IPS-18c (cell line): ENCODE measurements around the gene TNS2.
A peak's percentile ranks its signal among the peaks of the same experiment; 100 is the strongest.
"Not testable (repeated sequence)": the region's sequence is repeated elsewhere in the genome, so short reads cannot be mapped to it uniquely, and the experiment has no call there.

ENCODE experiments used
- H3K4me3 ChIP-seq: 2 replicates; pipeline ENCODE4 v1.7.0; 2013; ENCODE audit warnings: low read depth, mild to moderate bottlenecking, low read length, moderate library complexity; ENCODE audit not compliant: insufficient read depth
- H3K9me3 ChIP-seq: one replicate; pipeline ENCODE4 v1.6.1; 2013; ENCODE audit warnings: mild to moderate bottlenecking, low read length, moderate library complexity; ENCODE audit not compliant: control insufficient read depth, insufficient read depth

The TNS2 gene

GRCh38 chr12:53097564-53098353, 47.9 kb downstream of the TNS2 start, which contains the start of gene IGFBP6:
Gene IGFBP6, plus strand, starts transcription at chr12:53097667. Its CDS starts 51 bp downstream, at chr12:53097718.
- Histone ChIP-seq H3K4me3 (peak within 1 kb of the TSS; percentile 84), H3K9me3 (no peaks in the 10 kb centered on the region)

- Histone ChIP-seq H3K4me3 (peak overlapping the region; percentile 84), H3K9me3 (no peaks in the 10 kb centered on the region)
Measured at GRCh38 chr12:53098354-53098981, 48.6 kb downstream of the TNS2 start.

GRCh38 chr12:53099071-53099882, 49.4 kb downstream of the TNS2 start:
- peak overlapping the region; percentile 38 for H3K4me3 ChIP-seq
- H3K9me3 ChIP-seq, result no peaks in the 10 kb centered on the region

- no peaks in the 10 kb centered on the region for H3K9me3 ChIP-seq
- H3K4me3 ChIP-seq, result no peak overlapping the region
Measured at GRCh38 chr12:53100466-53101151, 50.7 kb downstream of the TNS2 start.

GRCh38 chr12:53101266-53101665, 51.4 kb downstream of the TNS2 start:
- no peaks in the 10 kb centered on the region for H3K9me3 ChIP-seq
- H3K4me3 ChIP-seq, result no peak overlapping the region

GRCh38 chr12:53101931-53102781, 52.3 kb downstream of the TNS2 start:
- no peaks in the 10 kb centered on the region for H3K9me3 ChIP-seq
- no peak overlapping the region for H3K4me3 ChIP-seq

- Histone ChIP-seq H3K4me3 (no peak within 1 kb of the TSS), H3K9me3 (no peaks in the 10 kb centered on the region)
Measured at GRCh38 chr12:53102883-53103807, 53.3 kb downstream of the TNS2 start, which contains the start of gene SOAT2. Gene SOAT2, plus strand, starts transcription at chr12:53103486. Its CDS starts 92 bp downstream, at chr12:53103578.

GRCh38 chr12:53103860-53104305, 54.0 kb downstream of the TNS2 start:
- Histone ChIP-seq H3K4me3 (no peak overlapping the region), H3K9me3 (no peaks in the 10 kb centered on the region)

GRCh38 chr12:53105256-53105655, 55.4 kb downstream of the TNS2 start:
- no peaks in the 10 kb centered on the region for H3K9me3 ChIP-seq
- H3K4me3 ChIP-seq, result no peak overlapping the region

- no peak overlapping the region for H3K4me3 ChIP-seq
Measured at GRCh38 chr12:53105712-53106439, 56.0 kb downstream of the TNS2 start.

GRCh38 chr12:53107122-53107521, 57.3 kb downstream of the TNS2 start:
- Histone ChIP-seq H3K4me3 (no peak overlapping the region), H3K9me3 (no peaks in the 10 kb centered on the region)

More at GRCh38 chr12:53105712-53106439, 56.0 kb downstream of the TNS2 start:
- no peaks in the 10 kb centered on the region for H3K9me3 ChIP-seq

- not testable (repeated sequence) for H3K9me3 ChIP-seq, H3K4me3 ChIP-seq
Measured at GRCh38 chr12:53112431-53112830, 62.6 kb downstream of the TNS2 start.

- no peaks in the 10 kb centered on the region for H3K9me3 ChIP-seq
- H3K4me3 ChIP-seq, result no peak overlapping the region
Measured at GRCh38 chr12:53113136-53113705, 63.4 kb downstream of the TNS2 start.

GRCh38 chr12:53113951-53114350, 64.1 kb downstream of the TNS2 start:
- H3K9me3 ChIP-seq, result no peaks in the 10 kb centered on the region
- H3K4me3 ChIP-seq, result no peak overlapping the region
